Middle frontal gyrus (tissue), 1 donor: ENCODE measurements around the gene CCR8.

Experiments used
- DNase-seq: peaks from one replicate; pipeline ENCODE4 v3.0.0-alpha.2; 2015; ENCODE audit warnings: low spot score; ENCODE audit errors: extremely low spot score

The CCR8 gene

DNA sequence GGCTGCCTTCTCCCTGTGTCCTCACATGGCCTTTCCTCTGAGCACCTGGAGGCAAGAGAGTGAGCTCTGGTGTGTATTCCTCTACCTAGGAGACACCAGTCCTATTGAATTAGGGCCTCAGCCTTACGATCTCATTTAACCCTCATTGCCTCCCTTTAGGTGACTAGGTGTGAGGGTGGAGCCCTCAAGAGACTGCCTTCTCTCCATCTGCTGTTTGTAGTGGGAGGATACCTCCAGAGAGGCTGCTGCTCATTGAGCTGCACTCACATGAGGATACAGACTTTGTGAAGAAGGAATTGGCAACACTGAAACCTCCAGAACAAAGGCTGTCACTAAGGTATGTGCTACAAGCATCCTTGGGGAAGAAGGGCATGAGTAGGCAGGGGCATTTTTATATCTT is at the start of gene CCR8:
Gene CCR8, plus strand, starts transcription at position 217 of the 400 bp plus-strand sequence. CDS start 2,623 bp downstream, outside the sequence.
- no peak for DNase-seq

- DNase-seq: no peak
Observed at GRCh38 chr3:39279745-39280517, 49.6 kb upstream of the CCR8 start, which contains the start of gene CX3CR1. Gene CX3CR1 (minus strand): TSS chr3:39280036. CDS start chr3:39266509, 13,527 bp downstream.

DNA sequence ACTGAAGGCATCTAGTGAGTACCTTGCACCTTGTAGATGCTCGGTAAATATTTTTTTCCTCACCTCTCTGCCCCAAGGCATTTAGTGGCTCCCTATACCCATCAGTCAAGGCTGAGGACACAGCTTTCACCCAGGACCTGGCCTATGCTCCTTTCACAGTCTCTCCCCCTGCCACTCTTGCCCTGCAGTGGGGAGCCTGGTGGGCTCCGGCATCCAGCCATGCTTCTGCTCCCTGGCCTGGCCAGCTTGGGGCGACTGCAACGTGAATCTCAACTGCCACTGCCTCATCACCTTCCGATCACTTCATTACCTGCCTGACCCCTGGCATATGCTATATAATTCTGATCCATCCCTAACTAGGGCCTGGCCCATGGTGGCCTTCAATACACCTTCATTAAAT is 48.9 kb upstream of the CCR8 start:
- no peak for DNase-seq

- DNase-seq: no peak
Observed at GRCh38 chr3:39281533-39281932, 48.0 kb upstream of the CCR8 start.

- DNase-seq: no peak
Observed at GRCh38 chr3:39282057-39282456, 47.5 kb upstream of the CCR8 start.

GRCh38 chr3:39284457-39284881 is 45.0 kb upstream of the CCR8 start:
- DNase-seq: no peak

GRCh38 chr3:39285332-39285731 is 44.2 kb upstream of the CCR8 start:
- DNase-seq: no peak

GRCh38 chr3:39286771-39287170 is 42.7 kb upstream of the CCR8 start:
- DNase-seq: no peak

DNA sequence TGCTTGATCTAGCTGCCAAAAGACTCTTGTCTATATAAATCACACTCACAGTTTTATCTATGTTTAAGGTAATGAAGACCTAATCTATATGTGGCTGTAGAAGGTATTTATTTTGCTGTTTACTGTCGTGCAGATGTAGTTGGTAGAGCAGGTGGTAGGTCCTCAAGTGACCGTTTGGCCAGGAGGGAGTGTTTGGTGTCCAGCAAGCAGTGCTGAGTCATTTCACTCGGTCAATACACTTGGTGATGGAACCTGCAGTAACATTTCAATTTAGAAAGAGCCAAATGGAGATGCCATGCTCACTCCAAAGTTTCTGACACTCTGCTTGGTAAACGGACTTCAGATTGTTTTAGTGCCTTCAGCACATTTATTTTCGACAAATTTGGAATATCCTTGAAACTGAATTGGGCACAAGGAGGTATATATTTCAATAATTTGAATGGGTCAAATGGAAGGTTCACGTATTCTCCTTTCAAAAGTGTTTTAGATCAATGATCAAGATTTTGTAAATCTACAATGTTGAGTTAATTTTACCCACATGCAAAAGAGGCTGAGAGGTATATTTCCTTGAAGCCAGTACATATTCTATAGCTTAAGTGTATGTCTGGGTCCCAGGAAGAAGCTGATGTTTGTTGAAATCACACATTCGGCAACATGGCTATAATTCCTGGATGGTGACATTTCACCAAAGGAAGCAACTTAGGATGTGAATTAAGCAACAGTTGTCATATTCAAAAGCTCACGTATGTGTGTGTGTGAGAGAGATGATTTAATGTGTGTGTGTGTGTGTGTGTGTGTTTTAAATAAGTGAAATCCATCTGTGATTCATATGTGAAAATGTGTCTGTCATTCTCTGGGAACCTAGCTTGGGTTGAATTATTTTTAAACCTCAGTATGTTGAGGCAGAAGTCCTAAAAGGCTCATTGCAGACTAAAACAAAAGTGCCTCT is 42.0 kb upstream of the CCR8 start:
- no peak for DNase-seq

GRCh38 chr3:39288300-39288808 is 41.2 kb upstream of the CCR8 start:
- peak; percentile 38 for DNase-seq

- no peak for DNase-seq
Observed at GRCh38 chr3:39289107-39289506, 40.4 kb upstream of the CCR8 start.

- no peak for DNase-seq
Observed at GRCh38 chr3:39290255-39290654, 39.3 kb upstream of the CCR8 start.

- peak; percentile 17 for DNase-seq
Observed at GRCh38 chr3:39291903-39292329, 37.6 kb upstream of the CCR8 start.

- DNase-seq: no peak
Observed at GRCh38 chr3:39292961-39293360, 36.5 kb upstream of the CCR8 start.

GRCh38 chr3:39294446-39295183 is 34.9 kb upstream of the CCR8 start:
- DNase-seq: no peak

DNA sequence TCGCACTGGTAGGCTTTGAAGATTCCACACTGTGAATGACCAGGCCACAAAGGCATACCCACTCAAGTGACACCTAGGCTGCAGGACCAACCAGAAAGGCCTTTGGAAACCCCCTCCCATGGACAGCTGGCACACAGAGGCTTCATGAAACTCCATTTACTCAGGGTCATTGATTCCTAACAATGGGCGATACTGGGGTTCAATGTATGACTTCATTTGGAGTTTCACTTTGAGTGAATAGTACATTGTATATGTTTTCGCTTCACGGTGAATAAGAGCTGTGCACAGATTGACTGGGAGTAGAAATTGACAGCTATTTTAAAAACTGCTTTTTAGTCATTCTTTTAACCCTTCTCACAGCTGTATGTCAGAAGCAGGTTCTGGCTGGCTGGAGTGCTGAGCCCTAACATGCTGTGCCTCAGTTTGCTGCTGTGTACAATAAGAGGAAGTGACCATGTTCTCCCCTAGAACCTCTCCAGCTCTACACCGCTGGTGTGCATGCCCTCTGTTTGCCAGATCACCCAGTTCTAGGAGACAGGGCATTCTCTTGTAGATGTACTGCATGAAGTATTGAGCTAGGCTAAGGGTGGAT is 34.2 kb upstream of the CCR8 start:
- no peak for DNase-seq

DNA sequence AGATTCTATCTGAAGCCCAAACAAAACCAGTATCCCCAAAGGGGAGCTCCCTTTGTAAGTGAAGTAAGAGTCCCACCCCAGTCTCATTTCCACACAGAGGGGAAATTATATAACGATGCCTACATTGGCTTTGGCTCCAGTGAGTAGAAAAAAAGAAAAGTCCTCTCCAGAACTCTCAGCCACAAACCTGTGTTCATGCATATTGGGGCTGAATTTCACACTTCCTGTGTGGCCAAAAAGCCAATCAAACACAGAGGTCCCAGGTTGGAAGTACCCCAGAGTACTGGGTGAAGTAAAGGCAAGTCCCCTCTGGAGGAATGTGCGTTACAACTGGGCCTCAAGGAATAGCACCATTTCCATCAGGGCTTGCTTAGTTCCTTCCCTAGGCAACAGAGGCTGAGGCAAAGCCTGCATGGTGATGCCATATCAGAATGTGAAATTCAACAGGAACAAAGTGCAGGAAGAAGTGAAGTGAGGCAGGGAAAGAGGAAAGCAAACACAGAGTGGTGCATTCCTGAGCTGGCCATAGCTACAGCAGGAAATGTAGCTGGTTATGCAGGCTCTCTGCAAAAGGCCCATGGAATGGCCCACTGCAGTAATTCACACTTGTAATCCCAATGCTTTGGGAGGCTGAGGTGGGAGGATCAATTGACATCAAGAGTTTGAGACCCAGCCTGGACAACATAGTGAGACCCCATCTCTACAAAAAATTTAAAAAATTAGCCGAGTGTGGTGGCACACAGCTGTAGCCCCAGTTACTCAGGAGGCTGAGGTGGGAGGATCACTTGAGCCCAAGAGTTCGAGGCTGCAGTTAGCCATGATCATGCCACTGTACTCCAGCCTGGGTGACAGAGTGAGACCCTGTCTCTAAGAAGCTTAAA is 33.1 kb upstream of the CCR8 start:
- DNase-seq: no peak

- no peak for DNase-seq
Observed at GRCh38 chr3:39299279-39299678, 30.2 kb upstream of the CCR8 start.

DNA sequence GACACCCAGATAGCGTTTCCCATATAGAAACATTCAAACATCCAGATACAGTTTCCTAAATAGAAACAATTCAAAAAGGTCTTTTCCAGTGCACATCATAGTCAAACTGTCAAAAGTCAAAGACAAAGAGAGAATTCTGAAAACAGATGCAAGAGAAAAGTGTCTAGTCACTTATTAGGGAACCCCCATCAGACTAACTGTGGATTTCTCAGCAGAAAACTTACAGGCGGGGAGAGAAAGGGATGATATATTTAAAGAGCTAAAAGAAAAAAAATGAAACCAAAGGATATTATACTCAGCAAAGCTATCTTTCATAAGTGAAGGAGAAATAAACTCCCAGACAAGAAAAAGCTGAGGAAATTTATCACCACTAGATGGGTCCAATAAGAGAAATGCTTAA is 27.3 kb upstream of the CCR8 start:
- DNase-seq: no peak

DNA sequence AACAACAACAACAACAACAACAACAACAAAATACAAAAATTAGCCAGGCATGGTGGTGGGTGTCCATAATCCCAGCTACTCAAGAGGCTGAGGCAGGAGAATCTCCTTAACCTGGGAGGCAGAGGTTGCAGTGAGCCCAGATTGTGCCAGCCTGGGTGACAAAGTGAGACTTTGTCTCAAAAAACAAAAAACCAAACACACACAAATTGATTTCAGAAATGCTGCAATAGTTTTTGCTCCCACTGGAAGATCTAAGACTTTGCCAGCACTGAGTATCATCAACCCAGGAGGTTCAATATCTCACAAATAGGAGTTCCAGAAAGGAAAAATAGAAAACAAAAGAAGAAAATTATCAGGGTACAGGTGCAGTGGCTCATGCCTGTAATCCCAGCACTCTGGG is 16.2 kb upstream of the CCR8 start:
- no peak for DNase-seq
